Measurements from ENCODE around the gene FGF18. TPM values are rescaled to one million over a fixed set of nuclear protein-coding genes. Genes with fewer than 3 reads are reported as not detected.
"Not testable (repeated sequence)": the region's sequence is repeated elsewhere in the genome, so short reads cannot be mapped to it uniquely, and the experiment has no call there.

The FGF18 gene
- total and polyA plus RNA-seq, 2 donors: 1.0 to 1.4 TPM

- no peaks in the 10 kb centered on the region for H3K4me1 ChIP-seq (ENCODE audit: insufficient read depth)
- H3K27ac ChIP-seq (ENCODE audit: low read depth): no peak overlapping the region
- DNase-seq (ENCODE audit: extremely low spot score): no peak
- no peak overlapping the region for H3K4me3 ChIP-seq (ENCODE audit: low read depth, low read length)
- H3K36me3 ChIP-seq (ENCODE audit: insufficient read depth): no peaks in the 10 kb centered on the region
- 75% methylated on average over 10 of the region's 10 CpGs for WGBS
Measured at GRCh38 chr5:171481571-171482433, 62.4 kb downstream of the FGF18 start.

GRCh38 chr5:171482434-171482730 is 62.9 kb downstream of the FGF18 start:
- no peaks in the 10 kb centered on the region for H3K36me3 ChIP-seq (ENCODE audit: insufficient read depth)
- H3K4me1 ChIP-seq (ENCODE audit: insufficient read depth): no peaks in the 10 kb centered on the region
- no peak for DNase-seq (ENCODE audit: extremely low spot score)
- WGBS: 94% methylated on average over 4 of the region's 4 CpGs
- no peak overlapping the region for H3K27ac ChIP-seq (ENCODE audit: low read depth)
- no peak overlapping the region for H3K4me3 ChIP-seq (ENCODE audit: low read depth, low read length)

- DNase-seq (ENCODE audit: extremely low spot score): peak; percentile 23
- 40% methylated on average over 21 of the region's 21 CpGs for WGBS
- Histone ChIP-seq H3K4me3 (ENCODE audit: low read depth, low read length) (no peak overlapping the region), H3K27ac (ENCODE audit: low read depth) (no peak overlapping the region), H3K36me3 (ENCODE audit: insufficient read depth) (no peaks in the 10 kb centered on the region), H3K4me1 (ENCODE audit: insufficient read depth) (no peaks in the 10 kb centered on the region)
Measured at GRCh38 chr5:171483551-171484135, 64.2 kb downstream of the FGF18 start.

GRCh38 chr5:171484460-171484899 is 65.0 kb downstream of the FGF18 start:
- 44% methylated on average over 7 of the region's 7 CpGs for WGBS
- no peak for DNase-seq (ENCODE audit: extremely low spot score)
- Histone ChIP-seq H3K4me3 (ENCODE audit: low read depth, low read length) (no peak overlapping the region), H3K4me1 (ENCODE audit: insufficient read depth) (no peaks in the 10 kb centered on the region), H3K36me3 (ENCODE audit: insufficient read depth) (no peaks in the 10 kb centered on the region), H3K27ac (ENCODE audit: low read depth) (no peak overlapping the region)

DNA sequence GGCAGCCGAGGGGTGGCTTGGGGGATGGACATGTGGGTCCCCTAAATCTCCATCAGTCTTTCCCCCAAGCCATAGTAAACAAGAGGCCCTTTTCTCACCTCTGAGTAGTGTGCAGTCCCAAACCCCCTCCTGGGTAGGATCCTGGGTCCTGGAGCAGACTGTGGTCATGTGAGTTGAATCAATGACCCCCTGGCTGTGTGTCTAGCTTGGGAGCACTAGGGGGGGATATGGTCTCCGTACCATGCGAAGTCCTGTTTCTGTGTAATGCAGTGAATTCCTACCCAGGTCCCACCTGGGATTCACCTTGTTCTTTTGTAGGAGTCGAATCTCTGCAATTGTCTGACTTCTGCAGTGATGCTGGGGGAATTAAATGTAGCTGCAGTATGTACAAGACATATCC is 66.2 kb downstream of the FGF18 start:
- no peaks in the 10 kb centered on the region for H3K4me1 ChIP-seq (ENCODE audit: insufficient read depth)
- WGBS: 87% methylated on average over 4 of the region's 4 CpGs
- no peaks in the 10 kb centered on the region for H3K36me3 ChIP-seq (ENCODE audit: insufficient read depth)
- no peak overlapping the region for H3K4me3 ChIP-seq (ENCODE audit: low read depth, low read length)
- no peak overlapping the region for H3K27ac ChIP-seq (ENCODE audit: low read depth)
- DNase-seq (ENCODE audit: extremely low spot score): no peak

GRCh38 chr5:171486613-171487012 is 67.2 kb downstream of the FGF18 start:
- 90% methylated on average over 4 of the region's 4 CpGs for WGBS
- no peak overlapping the region for H3K4me3 ChIP-seq (ENCODE audit: low read depth, low read length)
- H3K4me1 ChIP-seq (ENCODE audit: insufficient read depth): no peaks in the 10 kb centered on the region
- H3K27ac ChIP-seq (ENCODE audit: low read depth): no peak overlapping the region
- no peak for DNase-seq (ENCODE audit: extremely low spot score)
- no peaks in the 10 kb centered on the region for H3K36me3 ChIP-seq (ENCODE audit: insufficient read depth)

- Histone ChIP-seq H3K4me3 (ENCODE audit: low read depth, low read length) (no peak overlapping the region), H3K36me3 (ENCODE audit: insufficient read depth) (no peaks in the 10 kb centered on the region), H3K4me1 (ENCODE audit: insufficient read depth) (no peaks in the 10 kb centered on the region), H3K27ac (ENCODE audit: low read depth) (no peak overlapping the region)
- WGBS: 88% methylated on average over 13 of the region's 13 CpGs
- no peak for DNase-seq (ENCODE audit: extremely low spot score)
Measured at GRCh38 chr5:171488876-171489275, 69.4 kb downstream of the FGF18 start.

DNA sequence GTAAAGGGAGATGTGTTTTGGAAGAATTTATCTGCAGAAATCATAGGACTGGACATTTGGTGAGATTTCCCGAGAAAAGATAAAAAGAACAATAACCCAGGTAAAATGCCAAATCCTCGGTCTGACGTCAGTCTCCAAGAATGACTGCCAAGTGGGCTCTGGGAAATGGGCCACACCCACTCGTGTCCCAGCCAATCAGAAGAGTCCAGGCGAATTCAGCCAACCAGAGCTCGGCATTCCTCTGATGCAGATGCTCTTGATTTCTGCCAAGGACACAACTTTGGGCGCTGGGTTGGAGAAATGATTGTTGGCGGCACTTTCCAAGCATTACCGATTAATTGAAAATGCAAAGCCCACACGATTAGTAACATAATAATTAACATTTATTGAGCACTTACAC is 73.3 kb downstream of the FGF18 start:
- Histone ChIP-seq H3K4me3 (ENCODE audit: low read depth, low read length) (no peak overlapping the region), H3K27ac (ENCODE audit: low read depth) (no peak overlapping the region), H3K36me3 (ENCODE audit: insufficient read depth) (no peaks in the 10 kb centered on the region), H3K4me1 (ENCODE audit: insufficient read depth) (peaks cover 4% of the 10 kb centered on the region)
- DNase-seq (ENCODE audit: extremely low spot score): no peak
- WGBS: 84% methylated on average over 10 of the region's 10 CpGs

GRCh38 chr5:171493646-171494393 is 74.4 kb downstream of the FGF18 start:
- no peak for DNase-seq (ENCODE audit: extremely low spot score)
- Histone ChIP-seq H3K27ac (ENCODE audit: low read depth) (no peak overlapping the region), H3K4me3 (ENCODE audit: low read depth, low read length) (no peak overlapping the region)

DNA sequence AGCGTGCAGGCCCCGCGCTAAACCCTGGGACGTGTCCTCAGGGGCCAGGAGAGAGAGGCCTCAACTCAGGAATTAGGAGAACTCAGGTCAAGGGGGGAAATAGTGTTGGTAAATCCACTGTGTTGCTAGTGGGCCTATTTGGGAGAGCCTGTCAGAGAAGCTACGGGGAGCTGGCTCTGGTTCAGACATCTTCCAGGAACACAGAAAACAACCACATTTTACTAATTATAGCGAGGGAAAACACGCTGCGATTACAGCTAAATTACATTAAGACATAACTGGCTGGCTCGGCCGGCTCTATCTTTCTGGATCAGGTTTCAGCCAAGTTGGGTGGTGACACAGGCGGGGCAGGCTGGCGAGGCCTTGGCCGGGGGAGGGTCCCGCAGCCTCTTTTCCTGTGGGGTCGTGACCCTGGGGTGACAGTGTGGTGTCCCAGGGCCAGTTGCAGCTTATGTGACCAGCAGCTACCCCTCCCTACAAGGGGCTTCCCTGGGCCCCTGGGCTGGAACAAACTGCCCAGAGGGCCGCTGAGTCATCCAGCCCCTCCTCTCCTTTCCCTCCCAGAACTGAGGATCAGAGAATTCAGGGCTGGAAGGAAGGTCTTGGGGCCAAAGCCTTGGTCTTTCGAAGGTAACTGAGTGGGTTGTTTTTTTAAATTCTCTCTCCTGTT is 75.1 kb downstream of the FGF18 start:
- H3K27ac ChIP-seq (ENCODE audit: low read depth): peak overlapping the region; percentile 80
- H3K4me3 ChIP-seq (ENCODE audit: low read depth, low read length): no peak overlapping the region
- 11% methylated on average over 17 of the region's 17 CpGs for WGBS

More at GRCh38 chr5:171493646-171494393, 74.4 kb downstream of the FGF18 start:
- H3K4me1 ChIP-seq (ENCODE audit: insufficient read depth): peaks cover 4% of the 10 kb centered on the region
- WGBS: 86% methylated on average over 14 of the region's 14 CpGs
- H3K36me3 ChIP-seq (ENCODE audit: insufficient read depth): no peaks in the 10 kb centered on the region

DNA sequence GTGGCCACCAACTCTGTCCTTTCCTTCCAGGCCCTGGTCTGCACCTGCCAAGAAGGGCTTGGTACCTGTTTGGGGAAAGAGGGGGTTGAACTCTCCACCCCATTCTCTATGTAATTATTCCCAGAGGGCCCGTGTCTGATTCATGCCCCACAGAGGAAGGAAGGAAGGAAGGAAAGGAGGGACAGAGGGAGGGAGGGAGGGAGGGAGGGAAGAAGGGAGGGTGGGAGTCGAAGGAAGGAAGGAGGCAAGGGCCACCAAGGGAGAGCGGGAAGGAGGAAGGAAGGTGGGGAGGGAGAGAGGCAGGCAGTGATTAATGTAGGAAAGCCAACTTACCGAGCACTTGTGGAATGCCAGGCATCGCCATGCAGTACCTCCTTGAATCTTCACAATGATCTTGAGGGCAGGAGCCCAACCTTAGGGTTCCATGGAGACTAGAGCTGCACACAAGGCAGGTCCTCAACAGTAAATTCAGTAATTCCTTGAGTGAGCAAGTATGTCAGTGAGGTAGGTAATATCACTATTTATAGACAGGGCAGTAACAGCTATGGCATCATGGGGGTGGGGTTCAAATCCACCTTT is 75.8 kb downstream of the FGF18 start:
- peaks cover 4% of the 10 kb centered on the region for H3K4me1 ChIP-seq (ENCODE audit: insufficient read depth)
- H3K36me3 ChIP-seq (ENCODE audit: insufficient read depth): no peaks in the 10 kb centered on the region
- WGBS: 54% methylated on average over 5 of the region's 5 CpGs
- DNase-seq (ENCODE audit: extremely low spot score): no peak
- peak overlapping the region; percentile 27 for H3K27ac ChIP-seq (ENCODE audit: low read depth)
- no peak overlapping the region for H3K4me3 ChIP-seq (ENCODE audit: low read depth, low read length)

More for the DNA sequence above, 75.1 kb downstream of the FGF18 start:
- H3K36me3 ChIP-seq (ENCODE audit: insufficient read depth): no peaks in the 10 kb centered on the region
- peaks cover 4% of the 10 kb centered on the region for H3K4me1 ChIP-seq (ENCODE audit: insufficient read depth)
- peak; percentile 81 for DNase-seq (ENCODE audit: extremely low spot score)

- no peak overlapping the region for H3K27ac ChIP-seq (ENCODE audit: low read depth)
- H3K36me3 ChIP-seq (ENCODE audit: insufficient read depth): no peaks in the 10 kb centered on the region
- DNase-seq (ENCODE audit: extremely low spot score): no peak
- H3K4me3 ChIP-seq (ENCODE audit: low read depth, low read length): no peak overlapping the region
- 51% methylated on average over 3 of the region's 3 CpGs for WGBS
- peaks cover 4% of the 10 kb centered on the region for H3K4me1 ChIP-seq (ENCODE audit: insufficient read depth)
Measured at GRCh38 chr5:171496456-171496855, 77.0 kb downstream of the FGF18 start.

DNA sequence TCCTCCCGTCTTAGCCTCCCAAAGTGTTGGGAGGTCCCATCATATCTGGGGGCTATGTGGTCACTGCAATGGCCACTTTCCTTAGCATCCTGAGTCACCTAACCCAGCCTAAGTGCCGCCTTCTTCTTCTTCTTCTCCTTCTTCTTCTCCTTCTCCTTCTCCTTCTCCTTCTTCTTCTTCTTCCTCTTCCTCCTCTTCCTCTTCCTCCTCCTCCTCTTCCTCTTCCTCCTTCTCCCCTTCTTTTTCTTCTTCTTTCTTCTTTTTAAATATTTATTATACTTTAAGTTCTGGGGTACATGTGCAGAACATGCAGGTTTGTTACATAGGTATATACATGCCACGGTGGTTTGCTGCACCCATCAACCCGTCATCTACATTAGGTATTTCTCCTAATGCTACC is 78.0 kb downstream of the FGF18 start:
- not testable (repeated sequence) for H3K27ac ChIP-seq (ENCODE audit: low read depth); H3K4me3 ChIP-seq (ENCODE audit: low read depth, low read length); H3K36me3 ChIP-seq (ENCODE audit: insufficient read depth); DNase-seq (ENCODE audit: extremely low spot score); H3K4me1 ChIP-seq (ENCODE audit: insufficient read depth)
- WGBS: 96% methylated on average over 4 of the region's 4 CpGs

Data from urinary bladder (tissue), 4 donors.